Right forelimb (tissue), 1 donor: ENCODE results near the gene ATP13A4.

ENCODE experiments used
- DNase-seq: peaks from one replicate; pipeline ENCODE4 v3.0.0-alpha.2; 2018

The ATP13A4 gene

GRCh38 chr3:193554811-193555210, at the start of gene ATP13A4:
Gene ATP13A4, minus strand, starts transcription at chr3:193554895. Its CDS starts 96 bp downstream, at chr3:193554799.
- DNase-seq: no peak

GRCh38 chr3:193599393-193599792, 44.7 kb upstream of the ATP13A4 start:
- no peak for DNase-seq

- DNase-seq: no peak
These were observed 43.5 kb upstream of the ATP13A4 start for GRCh38 chr3:193598202-193598601.

GRCh38 chr3:193595939-193596487, 41.3 kb upstream of the ATP13A4 start:
- no peak for DNase-seq

- no peak for DNase-seq
These were observed 40.4 kb upstream of the ATP13A4 start for GRCh38 chr3:193594946-193595689.

GRCh38 chr3:193593668-193594030, 39.0 kb upstream of the ATP13A4 start:
- DNase-seq: no peak

GRCh38 chr3:193592841-193593667, 38.4 kb upstream of the ATP13A4 start, which contains the start of gene OPA1:
Gene OPA1, plus strand, starts transcription at chr3:193593208. Its CDS starts 170 bp downstream, at chr3:193593378.
- peak; percentile 98 for DNase-seq

- no peak for DNase-seq
These were observed 35.6 kb upstream of the ATP13A4 start for GRCh38 chr3:193590088-193590856.

GRCh38 chr3:193589616-193590015, 34.9 kb upstream of the ATP13A4 start:
- no peak for DNase-seq

GRCh38 chr3:193589129-193589528, 34.4 kb upstream of the ATP13A4 start:
- DNase-seq: no peak

- no peak for DNase-seq
These were observed 31.8 kb upstream of the ATP13A4 start for GRCh38 chr3:193586526-193586925.

GRCh38 chr3:193585530-193585929, 30.8 kb upstream of the ATP13A4 start:
- DNase-seq: no peak

GRCh38 chr3:193574488-193575070, 19.9 kb upstream of the ATP13A4 start:
- DNase-seq: no peak

GRCh38 chr3:193573403-193574191, 18.9 kb upstream of the ATP13A4 start:
- no peak for DNase-seq

- peak; percentile 69 for DNase-seq
These were observed 17.8 kb upstream of the ATP13A4 start for GRCh38 chr3:193572426-193572908.

- DNase-seq: no peak
These were observed 14.4 kb upstream of the ATP13A4 start for GRCh38 chr3:193569119-193569518.

GRCh38 chr3:193564012-193564411, 9.3 kb upstream of the ATP13A4 start:
- no peak for DNase-seq

GRCh38 chr3:193563426-193563825, 8.7 kb upstream of the ATP13A4 start:
- DNase-seq: no peak

GRCh38 chr3:193560870-193561269, 6.2 kb upstream of the ATP13A4 start:
- DNase-seq: no peak

GRCh38 chr3:193560091-193560490, 5.4 kb upstream of the ATP13A4 start:
- DNase-seq: no peak

- DNase-seq: no peak
These were observed 4.4 kb upstream of the ATP13A4 start for GRCh38 chr3:193559100-193559499.

- DNase-seq: no peak
These were observed 2.1 kb upstream of the ATP13A4 start for GRCh38 chr3:193556841-193557240.
